Measurements from ENCODE around the gene CD300A. TPM values are rescaled to one million over a fixed set of nuclear protein-coding genes. Genes with fewer than 3 reads are reported as not detected.
A peak's percentile ranks its signal among the peaks of the same experiment; 100 is the strongest.
"Not testable (repeated sequence)": the region's sequence is repeated elsewhere in the genome, so short reads cannot be mapped to it uniquely, and the experiment has no call there.

CD300A gene
- total RNA-seq, 1 donor from 2014 or later, result not detected

GRCh38 chr17:74491626-74492025, 25.2 kb downstream of the CD300A start:
- Mint-ChIP-seq H3K27me3 (ENCODE audit: unreplicated experiment) (peaks cover 4% of the 10 kb centered on the region), H3K4me1 (ENCODE audit: unreplicated experiment) (no peaks in the 10 kb centered on the region), H3K9me3 (ENCODE audit: unreplicated experiment) (no peaks in the 10 kb centered on the region), H3K27ac (ENCODE audit: unreplicated experiment) (no peak overlapping the region), H3K4me3 (ENCODE audit: unreplicated experiment) (no peak overlapping the region), H3K36me3 (ENCODE audit: low read depth, unreplicated experiment) (peaks cover 4% of the 10 kb centered on the region)
- no peak for TF ChIP-seq CTCF (IDR thresholded peaks at IDR 0.05; ENCODE audit: unreplicated experiment)
- no peak for DNase-seq (ENCODE audit: low spot score)

GRCh38 chr17:74493331-74493833, 26.9 kb downstream of the CD300A start:
- TF ChIP-seq CTCF (IDR thresholded peaks at IDR 0.05; ENCODE audit: unreplicated experiment), result peak; percentile 79
- Mint-ChIP-seq H3K4me1 (ENCODE audit: unreplicated experiment) (peaks cover 2% of the 10 kb centered on the region), H3K36me3 (ENCODE audit: low read depth, unreplicated experiment) (peaks cover 4% of the 10 kb centered on the region), H3K27me3 (ENCODE audit: unreplicated experiment) (peaks cover 4% of the 10 kb centered on the region), H3K9me3 (ENCODE audit: unreplicated experiment) (no peaks in the 10 kb centered on the region), H3K27ac (ENCODE audit: unreplicated experiment) (no peak overlapping the region), H3K4me3 (ENCODE audit: unreplicated experiment) (no peak overlapping the region)
- DNase-seq (ENCODE audit: low spot score), result peak; percentile 82

- H3K4me1 Mint-ChIP-seq (ENCODE audit: unreplicated experiment), result peaks cover 2% of the 10 kb centered on the region
- H3K27me3 Mint-ChIP-seq (ENCODE audit: unreplicated experiment), result no peaks in the 10 kb centered on the region
- no peaks in the 10 kb centered on the region for H3K36me3 Mint-ChIP-seq (ENCODE audit: low read depth, unreplicated experiment)
- H3K9me3 Mint-ChIP-seq (ENCODE audit: unreplicated experiment), result no peaks in the 10 kb centered on the region
- DNase-seq (ENCODE audit: low spot score), result no peak
- no peak overlapping the region for H3K27ac Mint-ChIP-seq (ENCODE audit: unreplicated experiment)
- no peak overlapping the region for H3K4me3 Mint-ChIP-seq (ENCODE audit: unreplicated experiment)
- TF ChIP-seq CTCF (IDR thresholded peaks at IDR 0.05; ENCODE audit: unreplicated experiment), result no peak
Measured at GRCh38 chr17:74497471-74497870, 31.0 kb downstream of the CD300A start.

GRCh38 chr17:74499992-74500391, 33.6 kb downstream of the CD300A start:
- TF ChIP-seq CTCF (IDR thresholded peaks at IDR 0.05; ENCODE audit: unreplicated experiment), result no peak
- Mint-ChIP-seq H3K4me3 (ENCODE audit: unreplicated experiment) (no peak overlapping the region), H3K4me1 (ENCODE audit: unreplicated experiment) (peaks cover 2% of the 10 kb centered on the region), H3K27ac (ENCODE audit: unreplicated experiment) (no peak overlapping the region), H3K27me3 (ENCODE audit: unreplicated experiment) (no peaks in the 10 kb centered on the region), H3K36me3 (ENCODE audit: low read depth, unreplicated experiment) (no peaks in the 10 kb centered on the region), H3K9me3 (ENCODE audit: unreplicated experiment) (no peaks in the 10 kb centered on the region)
- DNase-seq (ENCODE audit: low spot score), result no peak

- Mint-ChIP-seq H3K36me3 (ENCODE audit: low read depth, unreplicated experiment) (no peaks in the 10 kb centered on the region), H3K4me3 (ENCODE audit: unreplicated experiment) (no peak overlapping the region), H3K27ac (ENCODE audit: unreplicated experiment) (no peak overlapping the region), H3K9me3 (ENCODE audit: unreplicated experiment) (no peaks in the 10 kb centered on the region), H3K27me3 (ENCODE audit: unreplicated experiment) (no peaks in the 10 kb centered on the region), H3K4me1 (ENCODE audit: unreplicated experiment) (no peaks in the 10 kb centered on the region)
- no peak for TF ChIP-seq CTCF (IDR thresholded peaks at IDR 0.05; ENCODE audit: unreplicated experiment)
- no peak for DNase-seq (ENCODE audit: low spot score)
Measured at GRCh38 chr17:74502861-74503260, 36.4 kb downstream of the CD300A start.

GRCh38 chr17:74503949-74504348, 37.5 kb downstream of the CD300A start:
- H3K4me1 Mint-ChIP-seq (ENCODE audit: unreplicated experiment); H3K36me3 Mint-ChIP-seq (ENCODE audit: low read depth, unreplicated experiment); H3K27ac Mint-ChIP-seq (ENCODE audit: unreplicated experiment); H3K9me3 Mint-ChIP-seq (ENCODE audit: unreplicated experiment); H3K4me3 Mint-ChIP-seq (ENCODE audit: unreplicated experiment); DNase-seq (ENCODE audit: low spot score); H3K27me3 Mint-ChIP-seq (ENCODE audit: unreplicated experiment): not testable (repeated sequence)
